GM21447 (cell line): ENCODE measurements around the gene AMPD2.

Source experiments
- ATAC-seq: cut with Tn5 transposase; IDR thresholded peaks from one replicate; pipeline ENCODE4 v1.9.1; 2021; ENCODE audit not compliant: unreplicated experiment

AMPD2 gene

GRCh38 chr1:109619576-109620400, at the start of gene AMPD2, which contains the start of gene GNAT2:
Gene AMPD2 (plus strand): TSS chr1:109619837. CDS start chr1:109621176, 1,339 bp downstream.
Gene GNAT2 (minus strand): TSS chr1:109619616. CDS start chr1:109612870, 6,746 bp downstream.
- ATAC-seq: peak; percentile 49

GRCh38 chr1:109570414-109570813, 49.2 kb upstream of the AMPD2 start:
- ATAC-seq: no peak

GRCh38 chr1:109573785-109574184, 45.9 kb upstream of the AMPD2 start:
- no peak for ATAC-seq

DNA sequence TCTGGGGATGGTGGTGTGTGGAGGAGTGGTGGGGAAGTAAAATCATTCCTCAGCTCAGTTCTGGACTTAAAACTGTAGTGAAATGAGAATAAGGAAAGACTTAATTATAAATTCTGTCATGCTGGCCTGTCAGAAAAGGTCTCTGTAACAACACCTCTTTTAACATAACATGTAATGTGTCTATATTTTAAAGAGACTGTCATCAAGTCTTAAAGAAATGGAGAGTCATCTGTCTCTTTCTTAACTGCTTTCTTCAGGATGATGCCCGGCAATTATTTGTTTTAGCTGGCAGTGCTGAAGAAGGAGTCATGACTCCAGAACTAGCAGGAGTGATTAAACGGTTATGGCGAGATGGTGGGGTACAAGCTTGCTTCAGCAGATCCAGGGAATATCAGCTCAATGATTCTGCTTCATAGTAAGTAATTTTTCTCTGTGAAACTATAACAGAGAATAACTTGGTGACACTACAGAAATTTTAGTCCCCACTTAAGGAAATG, 40.6 kb upstream of the AMPD2 start:
- ATAC-seq: no peak

GRCh38 chr1:109579491-109579890, 40.1 kb upstream of the AMPD2 start:
- ATAC-seq: no peak

- ATAC-seq: no peak
These were observed 37.6 kb upstream of the AMPD2 start for GRCh38 chr1:109582021-109582420.

- no peak for ATAC-seq
These were observed 34.9 kb upstream of the AMPD2 start for GRCh38 chr1:109584766-109585165.

GRCh38 chr1:109586055-109586454, 33.6 kb upstream of the AMPD2 start:
- ATAC-seq: no peak

DNA sequence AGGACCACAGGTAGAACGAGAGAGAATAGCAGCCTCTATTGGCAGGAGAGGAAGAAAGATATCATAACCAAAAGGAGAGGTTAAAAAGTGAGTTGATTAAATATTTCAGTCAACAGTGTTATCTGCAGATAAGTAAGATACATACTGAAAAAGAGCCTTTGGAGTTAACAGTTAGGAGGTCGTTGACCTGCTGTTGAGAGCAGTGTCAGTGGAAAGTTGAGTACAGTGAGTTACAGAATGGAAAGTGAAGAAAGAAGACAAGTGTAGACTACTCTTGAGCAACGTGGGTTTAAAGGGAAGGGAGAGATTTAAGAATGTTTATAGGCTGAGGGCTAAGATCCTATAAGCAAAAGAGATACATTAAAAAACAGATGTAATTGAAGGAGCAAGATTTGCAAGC, 30.5 kb upstream of the AMPD2 start:
- ATAC-seq: no peak

GRCh38 chr1:109589679-109590078, 30.0 kb upstream of the AMPD2 start:
- ATAC-seq: no peak

GRCh38 chr1:109592916-109593315, 26.7 kb upstream of the AMPD2 start:
- no peak for ATAC-seq

DNA sequence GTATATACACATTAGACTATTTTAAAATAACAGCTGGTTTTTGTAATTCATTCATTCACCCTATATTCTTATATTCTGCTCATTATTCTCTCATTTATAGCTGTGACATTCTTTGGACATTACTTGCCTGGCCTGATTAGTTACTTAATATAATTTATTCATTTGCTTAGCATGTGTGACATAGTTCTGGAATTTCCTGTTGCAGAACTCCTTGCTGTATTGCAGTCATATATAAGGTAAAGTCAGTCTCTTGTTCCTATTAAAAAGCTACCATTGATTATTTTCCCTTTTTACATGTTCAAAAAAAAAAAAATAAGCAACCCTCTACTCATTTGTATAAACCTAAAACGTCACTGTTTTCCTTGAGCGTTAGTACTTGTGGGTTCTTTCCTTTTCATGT, 24.1 kb upstream of the AMPD2 start:
- ATAC-seq: no peak

DNA sequence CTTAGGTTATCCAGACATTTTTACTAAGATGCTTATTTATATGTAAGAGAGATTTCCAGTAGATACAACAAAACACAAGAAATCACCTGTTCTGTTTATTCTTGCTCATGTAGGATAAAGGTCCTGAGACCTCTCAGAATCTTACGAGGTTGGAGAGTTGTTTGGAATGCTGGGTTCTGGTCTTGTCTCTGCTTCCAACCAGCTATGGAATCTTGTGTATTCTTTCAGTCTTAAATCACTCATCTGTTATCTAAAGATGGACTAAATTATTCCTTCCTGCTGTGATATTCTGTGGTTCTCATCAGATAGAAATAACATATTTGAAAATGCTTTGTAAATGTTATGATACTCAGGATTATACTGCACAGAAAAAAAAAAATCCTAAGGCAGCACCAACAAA, 21.5 kb upstream of the AMPD2 start:
- no peak for ATAC-seq

- no peak for ATAC-seq
These were observed 21.0 kb upstream of the AMPD2 start for GRCh38 chr1:109598655-109599054.

- no peak for ATAC-seq
These were observed 16.4 kb upstream of the AMPD2 start for GRCh38 chr1:109603229-109603628.

GRCh38 chr1:109605381-109605780, 14.3 kb upstream of the AMPD2 start:
- no peak for ATAC-seq

DNA sequence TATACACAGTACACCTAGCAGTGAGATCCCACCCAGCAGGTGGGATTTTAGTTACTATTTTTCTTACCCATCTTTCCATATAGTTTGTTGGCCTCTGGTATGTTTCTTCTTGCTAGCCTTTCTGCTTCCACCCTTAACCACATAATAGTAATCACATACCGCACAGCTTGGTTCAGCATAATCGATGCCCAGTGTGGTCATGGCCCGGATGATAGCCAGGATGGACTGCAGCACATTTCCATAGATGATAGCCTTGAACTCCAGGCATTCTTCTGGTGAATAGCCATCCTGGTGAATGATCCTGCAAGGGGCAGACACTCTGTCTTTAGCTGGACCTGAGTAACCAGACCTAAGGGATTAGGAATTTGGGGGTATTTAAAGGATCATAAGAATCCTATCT, 9.8 kb upstream of the AMPD2 start:
- no peak for ATAC-seq

DNA sequence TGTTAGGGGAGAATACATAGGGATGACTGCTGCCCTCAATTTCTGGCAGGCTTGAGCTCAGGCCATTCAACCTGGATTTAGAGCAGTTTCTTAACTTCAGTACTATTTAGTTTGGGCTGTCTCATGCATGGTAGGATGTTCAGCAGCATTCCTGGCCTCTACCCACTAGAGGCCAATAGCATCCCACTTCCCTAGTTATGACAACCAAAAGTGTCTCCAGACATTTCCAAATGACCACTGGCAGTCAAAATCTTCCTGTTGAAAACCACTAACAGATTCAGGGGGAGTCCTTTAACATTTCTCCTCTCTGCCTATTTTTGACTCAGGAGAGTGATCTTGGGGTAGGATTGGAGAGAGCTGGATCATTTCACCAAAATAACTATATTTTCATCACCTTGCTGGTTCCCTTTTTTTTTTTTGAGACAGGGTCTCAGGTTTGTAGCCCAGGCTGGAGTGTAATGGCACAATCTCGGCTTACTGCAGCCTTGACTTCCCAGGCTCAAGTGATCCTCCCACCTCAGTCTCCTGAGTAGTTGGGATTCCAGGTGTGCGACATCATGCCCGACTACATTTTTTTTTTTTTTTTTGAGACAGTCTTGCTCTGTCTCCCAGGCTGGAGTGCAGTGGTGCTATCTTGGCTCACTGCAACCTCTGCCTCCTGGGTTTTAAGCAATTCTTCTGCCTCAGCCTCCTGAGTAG, 8.9 kb upstream of the AMPD2 start:
- no peak for ATAC-seq

DNA sequence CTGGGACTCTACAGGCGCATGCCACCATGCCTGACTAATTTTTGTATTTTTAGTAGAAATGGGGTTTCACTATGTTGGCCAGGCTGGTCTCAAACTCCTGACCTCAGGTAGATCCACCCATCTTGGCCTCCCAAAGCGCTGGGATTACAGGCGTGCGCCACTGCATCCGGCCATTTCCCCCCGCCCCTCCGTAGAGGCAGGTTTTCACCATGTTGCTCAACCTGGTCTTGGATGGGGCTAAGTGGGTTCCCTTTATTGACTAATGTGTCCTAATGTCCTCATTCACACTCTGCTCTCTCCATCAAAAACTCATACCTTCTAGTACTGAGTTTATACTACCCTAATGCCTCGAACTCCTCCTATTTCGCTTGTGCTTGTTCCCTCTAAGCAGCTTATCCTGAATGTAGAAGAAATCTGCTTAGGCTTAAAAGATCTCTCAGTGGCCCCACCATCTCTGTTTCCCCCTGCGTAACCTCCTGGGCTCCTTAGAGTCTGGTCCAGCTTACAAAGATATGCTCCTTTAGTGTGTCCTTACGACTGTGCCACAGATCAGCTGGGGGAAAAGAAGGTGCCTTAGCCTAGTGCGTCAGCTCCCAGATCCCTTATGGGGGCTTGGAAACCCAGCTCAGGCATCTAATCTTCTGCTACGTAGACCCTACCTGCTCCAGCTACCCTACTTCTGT, 8.2 kb upstream of the AMPD2 start:
- no peak for ATAC-seq

GRCh38 chr1:109613361-109614147, 6.1 kb upstream of the AMPD2 start:
- no peak for ATAC-seq

- no peak for ATAC-seq
These were observed 3.8 kb upstream of the AMPD2 start for GRCh38 chr1:109615879-109616278.
